Sigmoid colon (tissue), 4 donors: ENCODE measurements around the gene SEPTIN11.

Experiments
- CTCF ChIP-seq, 4 experiments: fragments of 450-650 bp in 3 of 4; fragments of 200-600 bp in 1 of 4; IDR thresholded peaks; one replicate each; pipeline ENCODE4 v1.5.1; 2016 to 2019; ENCODE audit warnings: antibody characterized with exemption in 4 of 4, mild to moderate bottlenecking in 3 of 4, moderate library complexity in 2 of 4
- POLR2AphosphoS5 ChIP-seq, 4 donors: sonication (generic); formaldehyde crosslinking; IDR thresholded peaks; one replicate each; pipeline ENCODE4 v1.6.1; 2017; ENCODE audit warnings: antibody characterized with exemption in 4 of 4

DNA sequence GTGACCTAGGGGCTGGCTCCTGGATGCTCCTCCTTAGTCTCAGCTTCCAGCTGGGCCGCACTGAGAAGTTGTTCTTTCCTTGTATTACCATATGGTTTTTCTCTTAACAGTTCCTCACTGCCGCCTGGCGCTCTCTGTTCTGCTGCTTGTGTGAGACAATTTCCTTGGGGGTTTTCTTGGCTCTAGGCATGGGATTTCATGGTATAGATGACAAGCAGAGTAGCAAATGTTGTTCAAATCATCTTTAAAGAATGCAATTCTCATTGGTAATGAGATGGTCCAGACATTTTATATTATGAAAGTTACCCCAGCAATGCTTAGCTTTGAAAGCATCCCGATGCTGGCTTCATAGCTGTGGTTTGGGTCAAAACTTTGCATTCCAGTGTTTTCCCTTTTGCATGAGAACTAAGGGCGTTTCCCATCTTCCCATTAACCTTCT lies 37.6 kb downstream of the SEPTIN11 start:
- TF ChIP-seq POLR2AphosphoS5 (IDR thresholded peaks at IDR 0.05) (peak in 3 of 4 donors; percentile 8 to 44 (median 14)), CTCF (IDR thresholded peaks at IDR 0.05) (no peak)
